NCI-H526 (cell line): ENCODE data around the gene DYNC2I2.
A peak's percentile ranks its signal among the peaks of the same experiment; 100 is the strongest.

ENCODE experiments used
- DNase-seq, 2 experiments: peaks; one replicate each; lab custom pipeline; 2025; lab: John Stamatoyannopoulos, UW

The DYNC2I2 gene

GRCh38 chr9:128636024-128636390 is 20.6 kb downstream of the DYNC2I2 start:
- peak in 1 of 2 experiments; percentile 22 for DNase-seq

GRCh38 chr9:128635266-128636023 is 21.2 kb downstream of the DYNC2I2 start:
- peak; percentile 43 to 83 for DNase-seq

- no peak for DNase-seq
Observed at GRCh38 chr9:128634651-128635262, 21.9 kb downstream of the DYNC2I2 start.

- DNase-seq, result no peak
Observed at GRCh38 chr9:128634111-128634510, 22.5 kb downstream of the DYNC2I2 start.

- DNase-seq, result no peak
Observed at GRCh38 chr9:128633601-128634000, 23.0 kb downstream of the DYNC2I2 start.

GRCh38 chr9:128633057-128633456 is 23.6 kb downstream of the DYNC2I2 start:
- no peak for DNase-seq

- no peak for DNase-seq
Observed at GRCh38 chr9:128632486-128632885, 24.2 kb downstream of the DYNC2I2 start.

- no peak for DNase-seq
Observed at GRCh38 chr9:128632066-128632465, 24.6 kb downstream of the DYNC2I2 start.

GRCh38 chr9:128631636-128632035 is 25.0 kb downstream of the DYNC2I2 start:
- DNase-seq, result no peak

- no peak for DNase-seq
Observed at GRCh38 chr9:128629852-128630545, 26.6 kb downstream of the DYNC2I2 start.

- DNase-seq, result no peak
Observed at GRCh38 chr9:128629136-128629535, 27.5 kb downstream of the DYNC2I2 start.

- no peak for DNase-seq
Observed at GRCh38 chr9:128628471-128629048, 28.1 kb downstream of the DYNC2I2 start.

- no peak for DNase-seq
Observed at GRCh38 chr9:128627906-128628305, 28.7 kb downstream of the DYNC2I2 start.

GRCh38 chr9:128627127-128627715 is 29.4 kb downstream of the DYNC2I2 start:
- DNase-seq, result no peak

GRCh38 chr9:128626181-128626580 is 30.5 kb downstream of the DYNC2I2 start:
- DNase-seq, result no peak

- DNase-seq, result no peak
Observed at GRCh38 chr9:128625391-128626146, 31.1 kb downstream of the DYNC2I2 start.

GRCh38 chr9:128624566-128624965 is 32.1 kb downstream of the DYNC2I2 start:
- no peak for DNase-seq

- no peak for DNase-seq
Observed at GRCh38 chr9:128621730-128622455, 34.8 kb downstream of the DYNC2I2 start.

GRCh38 chr9:128619779-128620178 is 36.9 kb downstream of the DYNC2I2 start:
- DNase-seq, result no peak

GRCh38 chr9:128619127-128619526 is 37.5 kb downstream of the DYNC2I2 start:
- DNase-seq, result no peak

- DNase-seq, result no peak
Observed at GRCh38 chr9:128617943-128618342, 38.7 kb downstream of the DYNC2I2 start.
